Neuronal stem cell (in vitro differentiated cells): ENCODE measurements around the gene PDGFRA.
"Not testable (repeated sequence)": the region's sequence is repeated elsewhere in the genome, so short reads cannot be mapped to it uniquely, and the experiment has no call there.

Source experiments
- DNase-seq: peaks from one replicate; pipeline ENCODE4 v3.0.0-alpha.2; 2013; ENCODE audit warnings: low spot score
- H2AFZ ChIP-seq: one replicate; pipeline ENCODE4 v1.6.1; 2013; ENCODE audit warnings: mild to moderate bottlenecking, low read length, inconsistent platforms
- H2AK5ac ChIP-seq: 2 replicates; pipeline ENCODE4 v1.6.1; 2013; ENCODE audit warnings: low read depth, mild to moderate bottlenecking, inconsistent platforms, low read length, moderate library complexity, mixed read lengths
- H2BK120ac ChIP-seq: 2 replicates; pipeline ENCODE4 v1.6.1; 2013; ENCODE audit warnings: low read depth, mild to moderate bottlenecking, inconsistent platforms, low read length, moderate library complexity, mixed read lengths
- H2BK12ac ChIP-seq: one replicate; pipeline ENCODE4 v1.6.1; 2013; ENCODE audit warnings: low read length, inconsistent platforms
- H2BK15ac ChIP-seq: 2 replicates; pipeline ENCODE4 v1.6.1; 2013; ENCODE audit warnings: mild to moderate bottlenecking, low read length, inconsistent platforms, mixed read lengths
- H2BK5ac ChIP-seq: one replicate; pipeline ENCODE4 v1.6.1; 2013; ENCODE audit warnings: inconsistent platforms, mild to moderate bottlenecking, low read length, moderate library complexity
- H3K14ac ChIP-seq: one replicate; pipeline ENCODE4 v1.6.1; 2013; ENCODE audit warnings: low read length, inconsistent platforms
- H3K18ac ChIP-seq: 2 replicates; pipeline ENCODE4 v1.6.1; 2013; ENCODE audit warnings: low read length, inconsistent platforms
- H3K23ac ChIP-seq: 2 replicates; pipeline ENCODE4 v1.6.1; 2013; ENCODE audit warnings: low read depth, mild to moderate bottlenecking, mixed read lengths, low read length, inconsistent platforms; ENCODE audit not compliant: poor library complexity
- H3K27ac ChIP-seq: replicated peaks from 3 replicates; pipeline ENCODE4 v1.5.1; 2013; ENCODE audit warnings: low read length, inconsistent platforms
- H3K27me3 ChIP-seq, 3 experiments: 2 replicates each; pipeline ENCODE4 v1.6.1; 2013; ENCODE audit warnings: low read length in 3 of 3, mild to moderate bottlenecking in 2 of 3, inconsistent platforms in 1 of 3, low read depth in 1 of 3, mixed read lengths in 1 of 3, moderate library complexity in 1 of 3; ENCODE audit not compliant: control insufficient read depth in 3 of 3, insufficient read depth in 3 of 3
- H3K36me3 ChIP-seq, 2 donors: replicated peaks in 1 of 2; 2 replicates each; pipeline ENCODE4 v1.6.1; 2013; ENCODE audit warnings: low read length in 2 of 2; ENCODE audit not compliant: control insufficient read depth in 2 of 2, insufficient read depth in 2 of 2
- H3K4ac ChIP-seq: 2 replicates; pipeline ENCODE4 v1.6.1; 2013; ENCODE audit warnings: inconsistent platforms, mild to moderate bottlenecking, low read length, moderate library complexity
- H3K4me1 ChIP-seq, 2 donors: 1 replicate in 1 of 2; 2 replicates in 1 of 2; pipeline ENCODE4 v1.6.1; 2013; ENCODE audit warnings: low read length in 2 of 2, low read depth in 1 of 2; ENCODE audit not compliant: control insufficient read depth in 2 of 2, insufficient read depth in 1 of 2
- H3K4me2 ChIP-seq: one replicate; pipeline ENCODE4 v1.6.1; 2013; ENCODE audit warnings: mild to moderate bottlenecking, low read length, inconsistent platforms; ENCODE audit not compliant: insufficient read depth, poor library complexity, severe bottlenecking
- H3K4me3 ChIP-seq, 2 donors: 2 replicates each; pipeline ENCODE4 v1.5.1; 2013; ENCODE audit warnings: low read length in 2 of 2, mild to moderate bottlenecking in 2 of 2, inconsistent platforms in 1 of 2, moderate library complexity in 1 of 2
- H3K79me1 ChIP-seq: one replicate; pipeline ENCODE4 v1.6.1; 2013; ENCODE audit warnings: low read depth, mild to moderate bottlenecking, inconsistent platforms, low read length, moderate library complexity
- H3K9ac ChIP-seq: one replicate; pipeline ENCODE4 v1.6.1; 2013; ENCODE audit warnings: mild to moderate bottlenecking, low read depth, low read length, inconsistent platforms; ENCODE audit not compliant: poor library complexity
- H3K9me3 ChIP-seq, 2 donors: replicated peaks in 1 of 2; 2 replicates each; pipeline versions ENCODE3 to v1.6.1; 2013; ENCODE audit warnings: low read length in 2 of 2, mild to moderate bottlenecking in 2 of 2, inconsistent platforms in 1 of 2, low read depth in 1 of 2, mixed read lengths in 1 of 2, moderate library complexity in 1 of 2; ENCODE audit not compliant: control insufficient read depth in 2 of 2, insufficient read depth in 1 of 2
- H4K8ac ChIP-seq: one replicate; pipeline ENCODE4 v1.6.1; 2013; ENCODE audit warnings: low read depth, mild to moderate bottlenecking, inconsistent platforms, low read length, moderate library complexity
- H4K91ac ChIP-seq: one replicate; pipeline ENCODE4 v1.6.1; 2013; ENCODE audit warnings: low read length, low read depth, mild to moderate bottlenecking, inconsistent platforms; ENCODE audit not compliant: poor library complexity
- WGBS, 2 donors: extraction: QIAGEN DNeasy Blood & Tissue Kit; methylation state at CpG; one replicate each; pipeline ENCODE4 v1.1.7; 2013; ENCODE audit warnings: missing lambda C conversion rate in 2 of 2, mixed read lengths in 1 of 2; ENCODE audit not compliant: insufficient read length in 2 of 2, insufficient replicate concordance in 1 of 2; ENCODE audit errors: extremely low coverage in 2 of 2; 5-methylcytosine and 5-hydroxymethylcytosine counted together

The PDGFRA gene

DNA sequence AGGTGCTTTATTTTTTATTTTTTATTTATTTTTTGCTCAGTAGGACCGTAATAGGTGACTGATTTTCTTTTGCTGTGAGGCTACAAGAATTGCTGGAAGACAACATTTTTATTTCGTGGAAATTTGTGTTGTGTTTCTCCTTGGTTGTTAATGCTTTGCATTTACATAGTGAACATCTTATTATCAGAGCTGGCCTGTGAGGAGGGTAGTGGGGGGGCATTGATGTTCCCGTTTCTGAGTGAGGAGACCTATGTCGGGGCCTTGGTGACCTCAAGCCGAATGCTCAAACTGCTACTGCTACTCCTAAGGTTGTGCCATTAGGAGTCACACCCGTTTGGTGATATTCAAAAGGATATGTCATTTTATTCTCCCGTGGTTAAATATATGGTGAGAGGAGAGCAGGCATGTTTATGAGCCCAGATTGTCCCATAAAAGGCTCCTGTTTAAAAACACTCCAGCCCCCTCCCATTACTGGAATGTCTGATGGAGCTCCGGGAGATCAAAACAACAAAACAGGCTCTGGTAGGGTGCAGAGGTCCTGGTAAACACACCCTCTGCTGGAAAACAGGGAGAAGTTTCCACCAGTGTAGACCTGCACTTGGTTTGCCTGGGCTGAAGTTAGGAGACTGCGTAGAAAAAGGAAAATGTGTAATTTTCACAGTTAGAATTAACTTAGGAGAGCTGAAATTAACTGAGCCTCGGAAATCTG, 5.6 kb downstream of the PDGFRA start:
- no peaks in the 10 kb centered on the region for H3K36me3 ChIP-seq

DNA sequence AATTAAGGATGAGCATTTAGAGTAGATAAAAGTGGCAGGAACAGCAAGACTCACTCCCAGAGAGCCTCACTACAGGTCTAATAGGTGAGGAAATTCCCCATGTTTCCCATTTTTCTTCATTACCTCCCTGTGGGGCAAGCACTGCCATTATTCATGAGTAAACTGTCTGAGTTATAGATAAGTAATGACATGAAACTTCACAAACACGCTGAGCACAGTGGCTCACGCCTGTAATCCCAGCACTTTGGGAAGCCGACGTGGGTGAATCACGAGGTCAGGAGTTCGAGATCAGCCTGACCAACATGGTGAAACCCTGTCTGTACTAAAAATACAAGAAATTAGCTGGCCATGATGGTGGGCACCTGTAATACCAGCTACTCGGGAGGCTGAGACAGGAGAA, 7.2 kb downstream of the PDGFRA start:
- not testable (repeated sequence) for H3K27ac ChIP-seq
- WGBS, 2 donors, result no CpG with 5 or more reads among the region's 7 CpGs

More for the DNA sequence above, 5.6 kb downstream of the PDGFRA start:
- no peak overlapping the region for H2BK12ac ChIP-seq
- H3K4me3 ChIP-seq, result no peak overlapping the region
- no peak overlapping the region for H3K9ac ChIP-seq
- no peak overlapping the region for H3K4me2 ChIP-seq
- no peak overlapping the region for H4K8ac ChIP-seq
- H3K4me1 ChIP-seq, result peaks cover 0 to 7% of the 10 kb centered on the region in 2 donors
- H3K4ac ChIP-seq, result no peak overlapping the region
- H3K18ac ChIP-seq, result no peak overlapping the region
- H3K27me3 ChIP-seq, result peaks cover 24 to 38% (median 36%) of the 10 kb centered on the region in 3 experiments
- no peak overlapping the region for H2BK120ac ChIP-seq
- no peak overlapping the region for H2BK15ac ChIP-seq
- no peak overlapping the region for H4K91ac ChIP-seq
- H2BK5ac ChIP-seq, result no peak overlapping the region
- H2AFZ ChIP-seq, result no peak overlapping the region
- peak; percentile 6 for DNase-seq
- no peak overlapping the region for H3K27ac ChIP-seq
- H3K23ac ChIP-seq, result no peak overlapping the region
- H2AK5ac ChIP-seq, result no peak overlapping the region
- no CpG with 5 or more reads among the region's 10 CpGs for WGBS, 2 donors
- H3K9me3 ChIP-seq, result peaks cover 0 to 1% of the 10 kb centered on the region in 2 donors
- H3K14ac ChIP-seq, result no peak overlapping the region
- no peaks in the 10 kb centered on the region for H3K79me1 ChIP-seq

DNA sequence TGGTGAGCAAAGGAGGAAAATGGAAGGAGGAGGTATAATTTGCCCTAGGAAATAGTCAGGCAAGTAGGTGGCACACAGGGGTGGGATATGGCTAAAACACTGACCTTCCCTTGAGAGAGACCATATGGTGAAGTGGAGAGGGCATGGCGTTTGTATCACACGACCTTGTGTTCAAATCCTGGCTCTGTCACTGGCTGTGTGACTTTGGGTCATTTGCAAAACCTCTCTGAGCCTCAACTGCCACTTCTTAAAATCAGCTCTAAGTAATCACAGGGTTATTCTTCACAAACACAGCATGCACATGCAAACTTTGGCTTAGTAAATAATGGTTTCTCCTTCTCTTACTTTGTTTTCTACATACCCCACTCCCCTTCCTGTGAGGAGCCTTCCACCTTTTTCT, 8.7 kb downstream of the PDGFRA start:
- Histone ChIP-seq H2BK5ac (no peak overlapping the region), H2BK120ac (no peak overlapping the region), H3K14ac (no peak overlapping the region), H2BK12ac (no peak overlapping the region), H2BK15ac (no peak overlapping the region), H2AFZ (no peak overlapping the region), H4K8ac (no peak overlapping the region), H3K23ac (no peak overlapping the region), H3K4ac (no peak overlapping the region), H3K9ac (no peak overlapping the region), H3K36me3 (no peaks in the 10 kb centered on the region), H4K91ac (no peak overlapping the region), H3K27ac (no peak overlapping the region), H3K4me1 (no peaks in the 10 kb centered on the region), H3K9me3 (peaks cover 8 to 18% of the 10 kb centered on the region in 2 donors), H3K4me3 (no peak overlapping the region), H3K4me2 (no peak overlapping the region), H3K79me1 (no peaks in the 10 kb centered on the region), H3K27me3 (peaks cover 0 to 8% (median 8%) of the 10 kb centered on the region in 3 experiments), H2AK5ac (no peak overlapping the region), H3K18ac (no peak overlapping the region)
- no CpG with 5 or more reads among the region's 2 CpGs for WGBS, 2 donors
- DNase-seq, result no peak

More for the DNA sequence above, 7.2 kb downstream of the PDGFRA start:
- not testable (repeated sequence) for H3K18ac ChIP-seq, H2BK120ac ChIP-seq, H3K9ac ChIP-seq, H4K8ac ChIP-seq, H3K4ac ChIP-seq, H3K23ac ChIP-seq, H3K79me1 ChIP-seq, H3K36me3 ChIP-seq, H2BK12ac ChIP-seq, H2BK15ac ChIP-seq, H2BK5ac ChIP-seq, H3K14ac ChIP-seq, H3K4me2 ChIP-seq, H2AFZ ChIP-seq, H4K91ac ChIP-seq, H2AK5ac ChIP-seq, DNase-seq, H3K4me3 ChIP-seq, H3K4me1 ChIP-seq
- Histone ChIP-seq H3K27me3 (peaks cover 11 to 22% (median 20%) of the 10 kb centered on the region in 3 experiments), H3K9me3 (peaks cover 6 to 13% of the 10 kb centered on the region in 2 donors)

DNA sequence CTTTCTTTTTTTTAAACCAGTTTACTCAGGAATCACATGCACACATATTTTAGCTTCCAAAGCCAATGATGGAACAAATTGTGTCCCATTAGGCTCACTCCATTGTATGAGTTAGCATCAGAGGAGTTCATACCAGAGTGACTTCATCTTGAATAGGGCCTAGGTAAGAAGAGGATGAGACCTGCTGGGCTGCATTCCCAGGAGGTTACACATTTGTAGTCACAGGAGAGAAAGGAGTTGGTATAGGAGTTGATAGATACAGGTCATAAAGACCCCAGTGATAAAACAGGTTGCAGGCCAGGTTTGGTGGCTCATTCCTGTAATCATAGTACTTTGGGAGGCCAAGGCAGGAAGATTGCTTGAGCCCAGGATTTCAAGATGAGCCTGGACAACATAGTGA, 9.3 kb downstream of the PDGFRA start:
- Histone ChIP-seq H3K23ac (no peak overlapping the region), H3K4ac (no peak overlapping the region), H4K91ac (no peak overlapping the region), H2AK5ac (no peak overlapping the region), H2AFZ (no peak overlapping the region), H2BK5ac (no peak overlapping the region), H3K79me1 (no peaks in the 10 kb centered on the region), H2BK120ac (no peak overlapping the region), H3K27ac (no peak overlapping the region), H4K8ac (no peak overlapping the region), H3K4me1 (no peaks in the 10 kb centered on the region), H3K9ac (no peak overlapping the region), H2BK15ac (no peak overlapping the region), H3K14ac (no peak overlapping the region), H3K9me3 (peaks cover 10 to 21% of the 10 kb centered on the region in 2 donors), H3K36me3 (no peaks in the 10 kb centered on the region), H2BK12ac (no peak overlapping the region), H3K18ac (no peak overlapping the region), H3K4me3 (no peak overlapping the region), H3K27me3 (peaks cover 0 to 8% (median 7%) of the 10 kb centered on the region in 3 experiments), H3K4me2 (no peak overlapping the region)
- DNase-seq, result no peak
